ENCODE results near the gene CHI3L1. TPM values are rescaled to one million over a fixed set of nuclear protein-coding genes. Genes with fewer than 3 reads are reported as not detected.

Gene CHI3L1
- total RNA-seq, 2 donors from 2014 or later: 0.85 to 9.4 TPM

- H3K4me3 ChIP-seq: no peak overlapping the region
- no peaks in the 10 kb centered on the region for H3K9me3 ChIP-seq
- H3K27me3 ChIP-seq: no peaks in the 10 kb centered on the region
- DNase-seq (ENCODE audit: low spot score): no peak
- TF ChIP-seq, protein P1, sequence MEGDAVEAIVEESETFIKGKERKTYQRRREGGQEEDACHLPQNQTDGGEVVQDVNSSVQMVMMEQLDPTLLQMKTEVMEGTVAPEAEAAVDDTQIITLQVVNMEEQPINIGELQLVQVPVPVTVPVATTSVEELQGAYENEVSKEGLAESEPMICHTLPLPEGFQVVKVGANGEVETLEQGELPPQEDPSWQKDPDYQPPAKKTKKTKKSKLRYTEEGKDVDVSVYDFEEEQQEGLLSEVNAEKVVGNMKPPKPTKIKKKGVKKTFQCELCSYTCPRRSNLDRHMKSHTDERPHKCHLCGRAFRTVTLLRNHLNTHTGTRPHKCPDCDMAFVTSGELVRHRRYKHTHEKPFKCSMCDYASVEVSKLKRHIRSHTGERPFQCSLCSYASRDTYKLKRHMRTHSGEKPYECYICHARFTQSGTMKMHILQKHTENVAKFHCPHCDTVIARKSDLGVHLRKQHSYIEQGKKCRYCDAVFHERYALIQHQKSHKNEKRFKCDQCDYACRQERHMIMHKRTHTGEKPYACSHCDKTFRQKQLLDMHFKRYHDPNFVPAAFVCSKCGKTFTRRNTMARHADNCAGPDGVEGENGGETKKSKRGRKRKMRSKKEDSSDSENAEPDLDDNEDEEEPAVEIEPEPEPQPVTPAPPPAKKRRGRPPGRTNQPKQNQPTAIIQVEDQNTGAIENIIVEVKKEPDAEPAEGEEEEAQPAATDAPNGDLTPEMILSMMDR (IDR thresholded peaks at IDR 0.05): peak; percentile 40 to 87
- no peaks in the 10 kb centered on the region for H3K36me3 ChIP-seq
- H3K27ac ChIP-seq: no peak overlapping the region
- no peaks in the 10 kb centered on the region for H3K4me1 ChIP-seq
These were observed 30.0 kb upstream of the CHI3L1 start for GRCh38 chr1:203216274-203217138.

DNA sequence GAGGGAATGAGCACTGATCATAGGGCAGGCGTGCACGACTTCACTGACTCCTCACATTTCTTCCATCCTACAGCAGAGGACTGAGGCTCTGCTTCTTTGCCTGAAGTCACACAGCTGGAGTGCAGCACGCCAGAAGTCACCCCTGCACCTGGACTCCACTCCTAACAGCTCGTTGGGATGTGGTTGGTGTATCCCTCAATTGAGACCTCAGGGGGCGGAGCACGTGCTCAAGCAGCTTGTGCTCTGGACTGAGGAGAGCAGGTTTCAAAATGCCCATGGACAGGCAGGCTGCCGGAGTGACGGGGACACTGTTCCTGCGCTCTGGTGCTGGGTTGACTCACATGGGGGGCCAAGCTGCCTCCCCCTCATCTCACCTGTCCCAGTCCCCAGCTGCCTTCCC is 29.1 kb upstream of the CHI3L1 start:
- TF ChIP-seq, protein P1 (IDR thresholded peaks at IDR 0.05): no peak
- Histone ChIP-seq H3K4me3 (no peak overlapping the region), H3K4me1 (no peaks in the 10 kb centered on the region), H3K36me3 (no peaks in the 10 kb centered on the region), H3K27ac (no peak overlapping the region), H3K9me3 (no peaks in the 10 kb centered on the region), H3K27me3 (no peaks in the 10 kb centered on the region)
- DNase-seq (ENCODE audit: low spot score): no peak

DNA sequence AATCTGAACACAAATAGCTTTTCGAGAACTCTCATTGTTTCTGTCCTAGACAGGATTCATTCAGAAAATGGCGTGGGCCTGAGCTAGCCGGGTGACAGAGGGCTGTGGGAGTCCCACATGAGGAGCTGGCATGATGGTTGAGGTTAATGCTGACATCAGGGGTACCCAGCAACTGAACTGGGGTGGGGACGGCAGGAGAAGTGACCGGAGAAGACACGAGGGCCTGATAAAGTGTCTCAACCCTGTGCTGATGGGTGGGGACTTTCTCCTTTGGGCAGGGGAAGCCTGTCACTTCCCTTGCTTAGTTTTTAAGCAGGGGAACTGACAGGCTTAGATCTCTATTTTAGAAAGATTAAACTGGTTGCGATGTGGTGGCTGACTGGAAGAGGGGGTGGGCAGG is 28.4 kb upstream of the CHI3L1 start:
- Histone ChIP-seq H3K36me3 (no peaks in the 10 kb centered on the region), H3K9me3 (no peaks in the 10 kb centered on the region), H3K27ac (no peak overlapping the region), H3K27me3 (no peaks in the 10 kb centered on the region), H3K4me1 (no peaks in the 10 kb centered on the region), H3K4me3 (no peak overlapping the region)
- no peak for DNase-seq (ENCODE audit: low spot score)
- TF ChIP-seq, protein P1 (IDR thresholded peaks at IDR 0.05): no peak

DNA sequence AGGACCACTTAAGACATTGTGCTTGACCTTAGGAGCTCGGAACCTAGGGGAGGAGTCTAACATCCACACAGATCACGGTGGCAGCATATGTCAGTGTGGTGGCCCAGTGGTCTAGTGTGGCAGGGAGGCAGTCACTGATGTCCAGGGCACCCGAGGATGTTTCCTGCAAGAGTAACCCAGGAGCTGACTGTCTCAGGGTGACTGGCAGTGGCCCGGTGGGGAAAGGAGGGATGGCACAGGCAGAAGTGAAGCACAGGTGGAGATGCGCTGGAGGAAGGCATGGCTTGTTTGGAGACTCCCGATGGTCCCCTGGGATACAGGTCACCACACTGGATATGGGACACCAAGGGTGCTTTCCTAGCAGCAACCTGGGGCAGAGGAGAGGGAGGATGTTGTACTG is 26.6 kb upstream of the CHI3L1 start:
- H3K27me3 ChIP-seq: no peaks in the 10 kb centered on the region
- no peak for DNase-seq (ENCODE audit: low spot score)
- TF ChIP-seq, protein P1 (IDR thresholded peaks at IDR 0.05): no peak
- H3K27ac ChIP-seq: no peak overlapping the region
- H3K4me3 ChIP-seq: no peak overlapping the region
- no peaks in the 10 kb centered on the region for H3K9me3 ChIP-seq
- H3K36me3 ChIP-seq: no peaks in the 10 kb centered on the region
- H3K4me1 ChIP-seq: no peaks in the 10 kb centered on the region

DNA sequence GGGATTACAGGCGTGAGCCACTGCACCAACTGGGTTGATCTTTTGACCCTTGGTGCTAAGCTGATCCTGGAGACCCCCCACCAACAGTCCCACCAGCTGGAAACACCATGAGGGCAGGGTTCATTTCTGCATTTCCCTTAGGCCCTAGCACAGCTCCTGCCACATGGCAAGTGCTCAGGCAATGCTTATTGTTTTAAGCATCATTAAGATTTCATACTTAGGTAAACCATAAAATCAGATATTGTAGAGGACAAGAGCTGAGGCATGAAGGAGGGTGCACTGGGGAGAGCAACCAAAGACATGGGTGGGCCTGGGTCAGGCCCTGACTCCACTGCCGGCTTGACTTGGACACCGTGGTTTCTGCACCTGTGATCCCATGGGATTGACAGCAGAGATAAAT is 25.3 kb upstream of the CHI3L1 start:
- Histone ChIP-seq H3K27ac (no peak overlapping the region), H3K4me1 (no peaks in the 10 kb centered on the region)

More for the DNA sequence above, 25.3 kb upstream of the CHI3L1 start:
- TF ChIP-seq, protein P1 (IDR thresholded peaks at IDR 0.05): no peak
- Histone ChIP-seq H3K27me3 (no peaks in the 10 kb centered on the region), H3K4me3 (no peak overlapping the region), H3K9me3 (no peaks in the 10 kb centered on the region), H3K36me3 (no peaks in the 10 kb centered on the region)
- DNase-seq (ENCODE audit: low spot score): no peak
